ENCODE results near the gene ARHGAP33. TPM values are rescaled to one million over a fixed set of nuclear protein-coding genes. Genes with fewer than 3 reads are reported as not detected.

The ARHGAP33 gene
- total RNA-seq, 8 experiments from 2014 or later: 0.51 to 33.1 (median 16.1) TPM

GRCh38 chr19:35743640-35744429, 31.5 kb upstream of the ARHGAP33 start:
- peaks cover 11 to 12% of the 10 kb centered on the region in 2 donors for H3K4me1 ChIP-seq (replicated peaks in 1 of 2)
- 33 to 100% (median 83%) methylated on average over 1 to 13 of the region's 19 CpGs; no CpG with 5 or more reads in 3 of the 10 experiments for WGBS, 10 experiments
- H3K4me3 ChIP-seq: peak overlapping the region; percentile 97 to 99 (median 98)
- no peak overlapping the region for H3K27ac ChIP-seq
- in situ Hi-C loops (cut with MboI; ENCODE audit: low pct_unique_long_range_greater_than_20kb in 2 of 9, low sequenced_read_pairs in 9 of 9, unreplicated experiment in 9 of 9): no loop called here
- no peak for ATAC-seq (replicated peaks in 6 of 8)

- peak; percentile 43 to 56 (median 47) for ATAC-seq (replicated peaks in 6 of 8)
- H3K4me3 ChIP-seq: peak overlapping the region; percentile 97 to 99 (median 98)
- H3K27ac ChIP-seq: peak overlapping the region; percentile 99 to 100
- H3K4me1 ChIP-seq (replicated peaks in 1 of 2): peaks cover 16 to 20% of the 10 kb centered on the region in 2 donors
- 0 to 2% (median 0%) methylated on average over 1 to 13 of the region's 41 CpGs; no CpG with 5 or more reads in 1 of the 10 experiments for WGBS, 10 experiments
- in situ Hi-C loops (cut with MboI; ENCODE audit: low pct_unique_long_range_greater_than_20kb in 2 of 9, low sequenced_read_pairs in 9 of 9, unreplicated experiment in 9 of 9): no loop called here
These were observed 30.7 kb upstream of the ARHGAP33 start for GRCh38 chr19:35744430-35745327.

GRCh38 chr19:35745328-35746086, 29.9 kb upstream of the ARHGAP33 start, which contains the start of the genes PSENEN and U2AF1L4:
TSS of gene PSENEN (plus strand) at chr19:35745651. CDS start at chr19:35745931, 280 bp downstream.
TSS of gene U2AF1L4 (minus strand) at chr19:35745418. CDS start at chr19:35745391, 27 bp downstream.
- H3K4me1 ChIP-seq (replicated peaks in 1 of 2): peaks cover 16 to 22% of the 10 kb centered on the region in 2 donors
- in situ Hi-C loops (cut with MboI; ENCODE audit: low pct_unique_long_range_greater_than_20kb in 2 of 9, low sequenced_read_pairs in 9 of 9, unreplicated experiment in 9 of 9): no loop called here
- 0 to 7% (median 1%) methylated on average over 1 to 27 of the region's 40 CpGs; no CpG with 5 or more reads in 4 of the 10 experiments for WGBS, 10 experiments

GRCh38 chr19:35746087-35746462, 29.3 kb upstream of the ARHGAP33 start:
- 0 to 60% methylated on average over 1 of the region's 4 CpGs; no CpG with 5 or more reads in 8 of the 10 experiments for WGBS, 10 experiments
- Histone ChIP-seq H3K4me1 (replicated peaks in 1 of 2) (peaks cover 16 to 22% of the 10 kb centered on the region in 2 donors), H3K4me3 (peak overlapping the region; percentile 97 to 99 (median 98)), H3K27ac (peak overlapping the region; percentile 37 to 63)
- ATAC-seq (replicated peaks in 6 of 8): no peak
- in situ Hi-C loops (cut with MboI; ENCODE audit: low pct_unique_long_range_greater_than_20kb in 2 of 9, low sequenced_read_pairs in 9 of 9, unreplicated experiment in 9 of 9): no loop called here

More at GRCh38 chr19:35745328-35746086, 29.9 kb upstream of the ARHGAP33 start, which contains the start of the genes PSENEN and U2AF1L4:
- ATAC-seq (replicated peaks in 6 of 8): peak; percentile 40 to 61 (median 54)
- Histone ChIP-seq H3K27ac (peak within 1 kb of the TSS; percentile 99 to 100), H3K4me3 (peak within 1 kb of the TSS; percentile 97 to 99 (median 98))

- WGBS, 10 experiments: 50 to 86% methylated on average over 1 to 4 of the region's 5 CpGs; no CpG with 5 or more reads in 8 of the 10 experiments
- H3K4me3 ChIP-seq: peak overlapping the region in 2 of 5 donors; percentile 97 to 99
- H3K27ac ChIP-seq: no peak overlapping the region
- H3K4me1 ChIP-seq (replicated peaks in 1 of 2): peaks cover 15 to 20% of the 10 kb centered on the region in 2 donors
- in situ Hi-C loops (cut with MboI; ENCODE audit: low pct_unique_long_range_greater_than_20kb in 2 of 9, low sequenced_read_pairs in 9 of 9, unreplicated experiment in 9 of 9): no loop called here
- no peak for ATAC-seq (replicated peaks in 6 of 8)
These were observed 28.8 kb upstream of the ARHGAP33 start for GRCh38 chr19:35746531-35746930.

- in situ Hi-C loops (cut with MboI; ENCODE audit: low pct_unique_long_range_greater_than_20kb in 2 of 9, low sequenced_read_pairs in 9 of 9, unreplicated experiment in 9 of 9): no loop called here
These were observed 27.0 kb upstream of the ARHGAP33 start, which contains the start of gene LIN37 for GRCh38 chr19:35748106-35749020. TSS of gene LIN37 (plus strand) at chr19:35748576. CDS start at chr19:35748725, 149 bp downstream.

GRCh38 chr19:35750167-35750566, 25.2 kb upstream of the ARHGAP33 start:
- 40 to 80% (median 80%) methylated on average over 1 of the region's 5 CpGs; no CpG with 5 or more reads in 7 of the 10 experiments for WGBS, 10 experiments
- ATAC-seq (replicated peaks in 6 of 8): no peak
- no peak overlapping the region for H3K27ac ChIP-seq
- in situ Hi-C loops (cut with MboI; ENCODE audit: low pct_unique_long_range_greater_than_20kb in 2 of 9, low sequenced_read_pairs in 9 of 9, unreplicated experiment in 9 of 9): no loop called here
- H3K4me3 ChIP-seq: no peak overlapping the region
- peaks cover 11 to 14% of the 10 kb centered on the region in 2 donors for H3K4me1 ChIP-seq (replicated peaks in 1 of 2)

More at GRCh38 chr19:35748106-35749020, 27.0 kb upstream of the ARHGAP33 start, which contains the start of gene LIN37:
- Histone ChIP-seq H3K27ac (peak within 1 kb of the TSS; percentile 54 to 62), H3K4me1 (replicated peaks in 1 of 2) (peaks cover 13 to 18% of the 10 kb centered on the region in 2 donors), H3K4me3 (peak within 1 kb of the TSS; percentile 62 to 85 (median 80))
- peak; percentile 69 to 82 (median 80) for ATAC-seq (replicated peaks in 6 of 8)
- WGBS, 10 experiments: 0 to 12% (median 0%) methylated on average over 2 to 22 of the region's 45 CpGs; no CpG with 5 or more reads in 2 of the 10 experiments

- no peak for ATAC-seq (replicated peaks in 6 of 8)
- H3K4me3 ChIP-seq: no peak overlapping the region
- peaks cover 15 to 16% of the 10 kb centered on the region in 2 donors for H3K4me1 ChIP-seq (replicated peaks in 1 of 2)
- in situ Hi-C loops (cut with MboI; ENCODE audit: low pct_unique_long_range_greater_than_20kb in 2 of 9, low sequenced_read_pairs in 9 of 9, unreplicated experiment in 9 of 9): no loop called here
- H3K27ac ChIP-seq: no peak overlapping the region
- WGBS, 10 experiments: 44 to 100% (median 90%) methylated on average over 1 to 7 of the region's 14 CpGs; no CpG with 5 or more reads in 3 of the 10 experiments
These were observed 23.3 kb upstream of the ARHGAP33 start for GRCh38 chr19:35751839-35752745.

DNA sequence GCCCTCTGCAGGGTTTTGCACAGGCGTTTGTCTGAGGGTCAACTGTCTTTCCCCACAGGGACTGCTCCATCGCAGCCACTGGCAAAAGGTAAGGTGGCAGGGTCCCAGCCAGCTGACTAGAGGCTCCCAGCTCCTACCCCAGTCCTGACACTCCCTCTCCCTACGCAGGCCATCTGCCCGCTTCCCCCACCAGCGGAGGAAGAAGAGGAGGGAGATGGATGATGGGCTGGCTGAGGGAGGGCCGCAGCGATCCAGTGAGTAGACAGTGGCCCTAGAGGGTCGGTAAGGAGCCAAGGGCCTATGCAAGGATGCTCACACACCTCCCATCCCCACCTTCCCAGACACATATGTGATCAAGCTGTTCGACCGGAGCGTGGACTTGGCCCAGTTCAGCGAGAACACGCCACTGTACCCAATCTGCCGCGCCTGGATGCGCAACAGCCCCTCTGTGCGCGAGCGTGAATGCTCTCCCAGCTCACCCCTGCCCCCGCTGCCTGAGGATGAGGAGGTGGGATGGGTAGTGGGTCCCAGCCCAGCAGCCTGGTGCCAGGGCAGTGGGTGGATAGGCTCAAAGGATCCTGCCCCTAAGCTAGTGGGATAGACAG, 22.5 kb upstream of the ARHGAP33 start:
- Histone ChIP-seq H3K4me1 (replicated peaks in 1 of 2) (peaks cover 17 to 18% of the 10 kb centered on the region in 2 donors), H3K27ac (no peak overlapping the region), H3K4me3 (no peak overlapping the region)
- no peak for ATAC-seq (replicated peaks in 6 of 8)
- whole genome bisulfite sequencing, 10 experiments: 50 to 100% (median 84%) methylated on average over 1 to 13 of the region's 20 CpGs; no CpG with 5 or more reads in 3 of the 10 experiments
- in situ Hi-C loops (cut with MboI; ENCODE audit: low pct_unique_long_range_greater_than_20kb in 2 of 9, low sequenced_read_pairs in 9 of 9, unreplicated experiment in 9 of 9): no loop called here

All from motor neuron (in vitro differentiated cells).